ENCODE data around the gene TSC22D3.
"Not testable (repeated sequence)": the region's sequence is repeated elsewhere in the genome, so short reads cannot be mapped to it uniquely, and the experiment has no call there.

The TSC22D3 gene

DNA sequence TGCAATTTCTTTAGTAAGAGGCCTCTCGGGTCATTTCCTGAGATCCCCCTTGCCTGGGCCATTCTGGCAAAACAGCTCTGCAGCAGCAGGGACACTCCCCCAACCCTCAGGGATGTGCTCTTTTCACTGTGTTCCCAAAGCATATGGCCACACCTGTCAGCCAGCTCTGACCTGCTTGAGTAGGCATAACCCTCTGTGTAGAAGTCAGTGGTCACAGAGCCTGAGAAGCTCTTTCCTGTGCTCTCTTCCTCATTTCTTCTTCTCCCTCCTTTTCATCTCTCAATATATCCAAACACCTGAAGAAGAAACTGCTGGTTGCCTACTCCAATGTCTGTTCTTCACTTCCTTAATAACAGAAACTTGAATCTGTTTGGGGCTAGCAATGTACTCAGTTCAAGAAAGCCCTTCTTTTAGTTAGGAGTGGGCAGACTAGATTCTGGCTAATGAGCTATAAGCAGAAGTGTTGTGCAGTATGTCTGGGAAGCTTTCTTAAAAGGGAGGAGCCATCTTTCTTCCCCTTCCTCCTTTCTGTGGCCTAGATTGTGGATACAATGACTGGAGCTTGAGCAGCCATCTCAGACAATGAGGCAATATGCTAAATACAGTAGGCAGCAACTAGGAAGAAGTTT lies 74.0 kb downstream of the TSC22D3 start:
- H3K9ac ChIP-seq (ENCODE audit: low read length): no peak overlapping the region

DNA sequence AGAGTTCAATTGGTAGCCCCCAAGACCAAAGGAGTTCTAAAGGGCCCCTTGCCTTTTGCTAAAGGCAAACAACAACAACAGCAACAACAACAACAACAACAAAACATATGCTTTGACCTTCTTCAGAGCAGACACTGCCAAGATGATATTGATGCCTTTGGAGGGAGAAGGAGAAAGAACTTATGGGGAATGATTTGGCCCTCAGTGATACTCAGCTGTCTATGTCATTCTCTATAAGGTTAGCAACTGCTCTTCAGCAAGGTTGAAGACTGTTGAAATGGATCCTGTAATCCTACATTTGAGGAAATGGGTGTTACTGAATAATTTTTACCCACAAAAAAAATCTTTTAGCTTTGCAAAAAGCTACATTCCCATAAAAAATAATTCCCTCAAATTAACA lies 74.8 kb downstream of the TSC22D3 start:
- H3K36me3 ChIP-seq (ENCODE audit: control insufficient read depth, insufficient read depth, low read length): no peaks in the 10 kb centered on the region

More for the DNA sequence above, 74.0 kb downstream of the TSC22D3 start:
- no peaks in the 10 kb centered on the region for H3K27me3 ChIP-seq (ENCODE audit: control insufficient read depth, insufficient read depth, low read length)
- no peak overlapping the region for H3K4me3 ChIP-seq (ENCODE audit: low read length)
- no peaks in the 10 kb centered on the region for H3K9me3 ChIP-seq (ENCODE audit: control insufficient read depth, low read length)
- H3K4me1 ChIP-seq (ENCODE audit: control insufficient read depth, insufficient read depth, low read length): peaks cover 17% of the 10 kb centered on the region
- no peaks in the 10 kb centered on the region for H3K36me3 ChIP-seq (ENCODE audit: control insufficient read depth, insufficient read depth, low read length)

DNA sequence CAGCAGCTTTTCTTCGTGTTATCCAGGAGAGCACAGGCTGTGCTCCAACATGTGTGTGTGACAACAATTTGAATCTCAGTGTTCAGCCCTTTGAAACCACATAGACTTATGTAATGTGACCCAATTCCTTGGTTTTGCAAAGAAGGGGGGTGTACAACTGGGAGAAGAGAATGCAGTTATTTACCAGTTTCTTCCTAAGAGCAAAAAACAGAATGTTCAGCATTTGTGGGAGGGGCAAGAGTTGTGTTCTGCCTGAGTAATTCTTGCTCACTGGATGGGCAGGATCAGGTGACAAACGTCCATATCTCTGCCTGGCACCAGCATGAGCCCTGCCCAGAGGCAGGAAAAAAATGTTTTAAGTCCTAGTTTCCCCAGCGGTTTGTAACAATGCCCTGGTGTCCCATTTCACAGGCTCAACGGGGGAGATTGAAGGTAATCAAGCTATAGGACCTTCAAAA lies 75.2 kb downstream of the TSC22D3 start:
- Histone ChIP-seq H3K27me3 (ENCODE audit: control insufficient read depth, insufficient read depth, low read length) (no peaks in the 10 kb centered on the region), H3K36me3 (ENCODE audit: control insufficient read depth, insufficient read depth, low read length) (no peaks in the 10 kb centered on the region), H3K9me3 (ENCODE audit: control insufficient read depth, low read length) (no peaks in the 10 kb centered on the region), H3K4me1 (ENCODE audit: control insufficient read depth, insufficient read depth, low read length) (peaks cover 17% of the 10 kb centered on the region), H3K4me3 (ENCODE audit: low read length) (no peak overlapping the region), H3K9ac (ENCODE audit: low read length) (no peak overlapping the region)

More for the DNA sequence above, 74.8 kb downstream of the TSC22D3 start:
- Histone ChIP-seq H3K27me3 (ENCODE audit: control insufficient read depth, insufficient read depth, low read length) (no peaks in the 10 kb centered on the region), H3K4me3 (ENCODE audit: low read length) (no peak overlapping the region), H3K4me1 (ENCODE audit: control insufficient read depth, insufficient read depth, low read length) (peaks cover 17% of the 10 kb centered on the region), H3K9ac (ENCODE audit: low read length) (no peak overlapping the region), H3K9me3 (ENCODE audit: control insufficient read depth, low read length) (no peaks in the 10 kb centered on the region)

DNA sequence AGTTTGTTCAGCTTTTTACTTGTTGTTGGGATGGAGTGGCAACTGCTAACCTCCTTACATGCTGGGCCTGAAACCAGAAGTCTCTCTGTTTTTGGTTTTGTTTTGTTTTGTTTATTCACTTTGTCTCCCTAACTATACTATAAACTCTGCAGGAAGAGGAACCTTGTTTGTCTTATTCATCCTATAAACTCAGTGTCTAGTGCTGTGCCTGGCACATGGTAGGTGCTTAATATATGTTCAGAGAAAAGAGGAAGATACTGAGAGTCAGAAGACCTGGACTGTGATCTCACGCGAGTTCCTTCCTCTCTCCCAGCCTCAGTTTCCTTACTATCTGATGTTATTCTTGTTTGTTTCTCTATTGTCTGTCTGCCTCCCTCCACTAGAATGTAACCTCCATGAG lies 76.0 kb downstream of the TSC22D3 start:
- no peaks in the 10 kb centered on the region for H3K27me3 ChIP-seq (ENCODE audit: control insufficient read depth, insufficient read depth, low read length)
- no peak overlapping the region for H3K4me3 ChIP-seq (ENCODE audit: low read length)
- peaks cover 17% of the 10 kb centered on the region for H3K4me1 ChIP-seq (ENCODE audit: control insufficient read depth, insufficient read depth, low read length)
- no peaks in the 10 kb centered on the region for H3K36me3 ChIP-seq (ENCODE audit: control insufficient read depth, insufficient read depth, low read length)
- no peaks in the 10 kb centered on the region for H3K9me3 ChIP-seq (ENCODE audit: control insufficient read depth, low read length)
- H3K9ac ChIP-seq (ENCODE audit: low read length): no peak overlapping the region

DNA sequence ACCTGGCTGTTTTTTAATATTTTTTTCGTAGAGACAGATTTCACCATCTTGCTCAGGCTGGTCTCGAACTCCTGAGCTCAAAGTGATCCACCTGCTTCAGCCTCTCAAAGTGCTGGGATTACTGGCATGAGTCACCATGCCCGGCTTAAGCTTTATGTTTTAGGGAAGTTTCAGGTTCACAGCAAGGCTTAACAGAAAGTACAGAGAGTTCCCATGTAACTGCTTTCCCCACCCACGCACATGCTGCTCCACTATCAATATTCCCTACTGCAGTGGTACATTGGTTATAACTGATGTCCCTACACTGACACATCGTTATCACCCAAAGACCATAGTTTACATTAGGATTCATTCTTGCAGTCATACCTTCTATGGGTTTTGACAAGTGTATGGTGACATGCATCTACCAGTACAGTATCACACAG lies 84.6 kb downstream of the TSC22D3 start:
- Histone ChIP-seq H3K9ac (ENCODE audit: low read length) (no peak overlapping the region), H3K27me3 (ENCODE audit: control insufficient read depth, insufficient read depth, low read length) (no peaks in the 10 kb centered on the region), H3K36me3 (ENCODE audit: control insufficient read depth, insufficient read depth, low read length) (no peaks in the 10 kb centered on the region), H3K9me3 (ENCODE audit: control insufficient read depth, low read length) (no peaks in the 10 kb centered on the region), H3K4me1 (ENCODE audit: control insufficient read depth, insufficient read depth, low read length) (no peaks in the 10 kb centered on the region), H3K4me3 (ENCODE audit: low read length) (no peak overlapping the region)

DNA sequence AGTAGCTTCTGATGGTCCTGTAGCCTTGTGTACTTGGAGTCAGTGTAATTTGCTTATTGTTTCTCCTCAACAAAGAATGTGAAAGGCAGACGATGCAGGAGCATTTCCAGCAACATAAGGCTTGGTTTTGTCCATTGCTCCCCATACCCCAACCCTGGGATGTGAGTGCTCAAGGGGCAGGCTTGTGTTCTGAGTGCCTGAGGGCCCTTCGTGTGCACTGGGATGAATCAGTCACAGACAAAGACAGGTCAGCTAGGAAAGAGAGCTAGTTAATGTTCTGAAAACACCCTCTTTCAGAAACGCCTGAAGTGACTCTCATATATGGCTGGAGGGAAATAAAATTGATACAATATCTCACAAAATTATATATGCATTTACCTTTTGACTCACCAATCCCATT lies 88.1 kb downstream of the TSC22D3 start:
- Histone ChIP-seq H3K27me3 (ENCODE audit: control insufficient read depth, insufficient read depth, low read length) (no peaks in the 10 kb centered on the region), H3K9me3 (ENCODE audit: control insufficient read depth, low read length) (no peaks in the 10 kb centered on the region), H3K4me3 (ENCODE audit: low read length) (no peak overlapping the region), H3K36me3 (ENCODE audit: control insufficient read depth, insufficient read depth, low read length) (no peaks in the 10 kb centered on the region), H3K4me1 (ENCODE audit: control insufficient read depth, insufficient read depth, low read length) (peaks cover 33% of the 10 kb centered on the region), H3K9ac (ENCODE audit: low read length) (no peak overlapping the region)

DNA sequence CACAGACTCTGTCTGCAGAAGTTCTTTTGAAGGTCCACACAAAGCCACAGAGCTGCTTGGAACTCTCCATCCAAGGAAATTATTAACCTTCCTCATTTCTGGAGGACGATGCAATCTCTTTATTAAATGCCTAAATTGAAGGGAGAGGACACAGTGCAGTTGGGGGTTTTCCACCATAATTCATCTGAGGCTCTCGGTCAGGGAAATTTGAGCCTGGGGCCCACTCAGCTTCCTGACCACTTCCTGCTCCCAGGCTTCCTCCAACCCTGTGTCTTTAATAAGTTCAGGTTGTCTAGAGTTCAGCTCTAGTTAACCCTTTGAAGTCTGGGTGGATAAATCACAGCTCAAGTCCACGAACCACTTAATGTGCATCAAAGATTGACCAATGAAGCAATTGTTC lies 88.8 kb downstream of the TSC22D3 start:
- Histone ChIP-seq H3K27me3 (ENCODE audit: control insufficient read depth, insufficient read depth, low read length) (no peaks in the 10 kb centered on the region), H3K9me3 (ENCODE audit: control insufficient read depth, low read length) (no peaks in the 10 kb centered on the region), H3K4me1 (ENCODE audit: control insufficient read depth, insufficient read depth, low read length) (peaks cover 39% of the 10 kb centered on the region), H3K36me3 (ENCODE audit: control insufficient read depth, insufficient read depth, low read length) (no peaks in the 10 kb centered on the region), H3K4me3 (ENCODE audit: low read length) (no peak overlapping the region), H3K9ac (ENCODE audit: low read length) (no peak overlapping the region)

DNA sequence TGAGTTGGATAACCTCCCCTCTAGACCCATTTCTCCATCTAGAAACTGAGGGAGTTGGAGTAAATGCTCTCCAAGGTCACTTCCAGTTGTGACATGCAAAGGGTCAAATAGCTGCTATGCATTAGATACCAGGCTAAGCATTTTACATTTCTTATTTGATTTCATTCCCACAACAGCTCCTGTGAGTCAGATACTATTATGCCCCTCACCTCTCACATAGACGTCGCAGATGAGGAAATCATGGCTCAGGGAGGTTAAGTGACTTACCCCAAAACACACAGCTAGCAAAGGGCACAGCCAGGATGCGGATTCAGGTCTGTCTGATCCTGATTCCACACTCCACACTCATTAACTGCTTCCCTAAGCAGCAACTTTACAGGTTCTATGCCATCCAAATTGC lies 89.6 kb downstream of the TSC22D3 start:
- H3K4me1 ChIP-seq (ENCODE audit: control insufficient read depth, insufficient read depth, low read length): peaks cover 39% of the 10 kb centered on the region
- no peak overlapping the region for H3K4me3 ChIP-seq (ENCODE audit: low read length)
- no peak overlapping the region for H3K9ac ChIP-seq (ENCODE audit: low read length)
- no peaks in the 10 kb centered on the region for H3K36me3 ChIP-seq (ENCODE audit: control insufficient read depth, insufficient read depth, low read length)
- H3K27me3 ChIP-seq (ENCODE audit: control insufficient read depth, insufficient read depth, low read length): no peaks in the 10 kb centered on the region
- no peaks in the 10 kb centered on the region for H3K9me3 ChIP-seq (ENCODE audit: control insufficient read depth, low read length)

DNA sequence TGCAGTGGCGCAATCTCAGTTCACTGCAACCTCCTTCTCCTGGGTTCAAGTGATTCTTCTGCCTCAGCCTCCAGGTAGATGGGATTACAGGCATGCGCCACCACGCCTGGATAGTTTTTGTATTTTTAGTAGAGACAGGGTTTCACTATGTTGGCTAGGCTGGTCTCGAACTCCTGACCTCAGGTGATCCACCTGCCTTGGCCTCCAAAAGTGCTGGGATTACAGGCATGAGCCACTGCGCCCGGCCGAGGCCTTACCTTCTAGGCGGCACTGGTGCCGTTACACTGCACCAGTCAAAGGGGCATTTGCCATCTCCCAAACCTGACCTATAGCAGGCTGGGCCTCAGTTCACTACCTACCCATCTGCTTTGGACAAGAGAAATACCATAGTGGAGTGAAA lies 90.0 kb downstream of the TSC22D3 start:
- H3K27me3 ChIP-seq (ENCODE audit: control insufficient read depth, insufficient read depth, low read length); H3K9me3 ChIP-seq (ENCODE audit: control insufficient read depth, low read length); H3K36me3 ChIP-seq (ENCODE audit: control insufficient read depth, insufficient read depth, low read length); H3K4me3 ChIP-seq (ENCODE audit: low read length); H3K9ac ChIP-seq (ENCODE audit: low read length): not testable (repeated sequence)
- peaks cover 39% of the 10 kb centered on the region for H3K4me1 ChIP-seq (ENCODE audit: control insufficient read depth, insufficient read depth, low read length)

DNA sequence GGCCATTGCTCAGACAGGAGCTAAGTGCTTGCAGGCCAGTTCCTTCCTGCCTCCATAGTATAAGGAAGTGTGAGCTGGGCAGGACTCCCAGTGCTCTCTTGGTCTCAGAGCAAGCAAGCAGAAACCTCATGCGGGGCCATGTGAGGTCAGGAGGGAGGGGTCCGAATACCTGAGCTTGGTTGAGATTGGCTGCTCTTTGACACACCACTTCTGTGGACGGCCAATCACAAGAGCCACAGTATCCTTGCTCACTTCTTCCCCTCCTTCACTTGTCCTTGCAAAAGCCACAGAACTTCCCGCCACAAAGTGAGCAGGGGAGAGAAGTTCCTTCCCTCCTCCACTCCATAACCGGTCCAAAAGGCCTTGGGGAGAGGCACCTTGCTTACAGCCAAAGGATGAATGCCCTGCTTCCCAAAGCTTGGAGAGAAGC lies 90.6 kb downstream of the TSC22D3 start:
- peaks cover 39% of the 10 kb centered on the region for H3K4me1 ChIP-seq (ENCODE audit: control insufficient read depth, insufficient read depth, low read length)
- no peak overlapping the region for H3K9ac ChIP-seq (ENCODE audit: low read length)
- H3K27me3 ChIP-seq (ENCODE audit: control insufficient read depth, insufficient read depth, low read length): no peaks in the 10 kb centered on the region
- no peaks in the 10 kb centered on the region for H3K36me3 ChIP-seq (ENCODE audit: control insufficient read depth, insufficient read depth, low read length)
- H3K4me3 ChIP-seq (ENCODE audit: low read length): no peak overlapping the region
- H3K9me3 ChIP-seq (ENCODE audit: control insufficient read depth, low read length): no peaks in the 10 kb centered on the region

DNA sequence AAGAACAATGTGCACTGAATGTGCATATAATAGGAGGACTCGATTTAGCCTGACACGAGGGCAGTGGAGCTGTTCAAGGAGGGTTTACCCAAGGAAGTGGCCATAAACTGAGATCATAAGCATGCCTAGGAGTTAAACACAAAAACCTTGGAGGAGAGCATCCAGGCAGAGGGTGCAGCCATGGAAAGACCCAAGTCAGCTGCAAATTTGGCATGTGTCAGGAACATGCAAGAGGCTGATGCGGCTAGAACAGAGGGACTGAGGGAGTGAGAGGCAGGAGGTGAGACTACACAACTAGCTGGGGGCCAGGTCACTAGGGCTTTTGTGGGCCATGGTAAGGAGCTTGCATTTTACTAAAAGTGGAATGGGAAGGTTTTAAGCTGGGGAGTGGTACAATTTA lies 91.7 kb downstream of the TSC22D3 start:
- Histone ChIP-seq H3K4me3 (ENCODE audit: low read length) (no peak overlapping the region), H3K27me3 (ENCODE audit: control insufficient read depth, insufficient read depth, low read length) (no peaks in the 10 kb centered on the region), H3K9me3 (ENCODE audit: control insufficient read depth, low read length) (no peaks in the 10 kb centered on the region), H3K9ac (ENCODE audit: low read length) (no peak overlapping the region), H3K4me1 (ENCODE audit: control insufficient read depth, insufficient read depth, low read length) (peaks cover 41% of the 10 kb centered on the region), H3K36me3 (ENCODE audit: control insufficient read depth, insufficient read depth, low read length) (no peaks in the 10 kb centered on the region)

DNA sequence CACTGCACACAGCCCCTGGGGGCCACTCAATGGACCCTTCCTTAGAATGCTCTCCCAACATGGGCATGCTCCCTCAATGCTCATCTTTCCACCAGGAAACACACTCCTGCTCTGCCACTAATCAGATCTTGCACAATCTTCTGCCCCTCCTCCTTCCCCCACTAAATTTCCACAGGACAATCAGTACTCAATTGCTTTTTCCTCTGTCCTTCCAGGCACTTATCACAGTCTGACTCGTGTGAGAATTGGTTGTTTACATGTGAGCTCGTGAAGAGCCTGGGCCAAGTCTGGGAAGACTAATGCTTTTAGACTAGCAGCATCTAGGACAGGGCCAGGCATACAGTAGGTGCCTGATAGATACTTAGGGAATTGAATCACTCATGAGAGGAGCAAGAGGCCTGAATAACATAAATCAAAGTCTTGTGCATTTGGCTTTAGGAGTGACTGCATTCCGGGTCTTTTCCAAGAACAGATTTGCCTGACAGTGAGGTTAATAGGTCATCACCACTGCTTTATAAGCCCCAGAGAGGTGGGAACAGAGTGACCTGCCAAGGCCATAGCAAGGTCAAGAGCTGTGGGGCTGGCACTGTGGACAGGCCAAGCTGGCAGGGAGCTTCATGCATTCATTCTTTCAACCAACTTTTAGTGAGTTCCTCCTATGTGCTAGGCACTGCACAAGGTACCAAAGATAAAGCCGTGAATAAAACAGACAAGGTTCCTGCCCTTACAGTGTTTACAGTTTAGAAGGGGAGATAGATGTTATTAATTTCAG lies 92.3 kb downstream of the TSC22D3 start:
- no peaks in the 10 kb centered on the region for H3K9me3 ChIP-seq (ENCODE audit: control insufficient read depth, low read length)
- no peaks in the 10 kb centered on the region for H3K27me3 ChIP-seq (ENCODE audit: control insufficient read depth, insufficient read depth, low read length)
- H3K36me3 ChIP-seq (ENCODE audit: control insufficient read depth, insufficient read depth, low read length): no peaks in the 10 kb centered on the region
- peaks cover 47% of the 10 kb centered on the region for H3K4me1 ChIP-seq (ENCODE audit: control insufficient read depth, insufficient read depth, low read length)
- H3K4me3 ChIP-seq (ENCODE audit: low read length): no peak overlapping the region
- no peak overlapping the region for H3K9ac ChIP-seq (ENCODE audit: low read length)

All from mucosa of stomach (tissue), 1 donor.